ENCODE results near the gene RBM24.

DNA sequence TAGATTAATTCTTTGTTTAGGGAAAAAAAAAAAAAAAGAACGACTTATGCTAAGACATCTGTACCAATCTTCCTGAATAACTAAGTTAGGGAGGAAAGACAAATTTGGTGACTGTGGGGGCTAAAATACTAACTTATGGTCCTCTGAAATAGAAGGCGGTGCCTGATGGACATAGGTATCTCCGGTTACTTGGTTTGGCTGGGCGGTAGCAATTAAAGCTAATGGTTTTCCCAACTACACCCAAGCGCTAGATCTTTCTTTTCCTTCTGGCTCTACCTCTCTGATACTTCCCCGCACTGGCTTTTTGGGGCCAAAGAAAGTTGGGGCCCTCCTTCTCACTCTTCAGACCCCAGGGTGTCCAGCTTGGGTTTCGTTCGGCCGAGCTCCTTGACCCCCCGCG lies 1.0 kb upstream of the RBM24 start:
- TF ChIP-seq, protein P1, sequence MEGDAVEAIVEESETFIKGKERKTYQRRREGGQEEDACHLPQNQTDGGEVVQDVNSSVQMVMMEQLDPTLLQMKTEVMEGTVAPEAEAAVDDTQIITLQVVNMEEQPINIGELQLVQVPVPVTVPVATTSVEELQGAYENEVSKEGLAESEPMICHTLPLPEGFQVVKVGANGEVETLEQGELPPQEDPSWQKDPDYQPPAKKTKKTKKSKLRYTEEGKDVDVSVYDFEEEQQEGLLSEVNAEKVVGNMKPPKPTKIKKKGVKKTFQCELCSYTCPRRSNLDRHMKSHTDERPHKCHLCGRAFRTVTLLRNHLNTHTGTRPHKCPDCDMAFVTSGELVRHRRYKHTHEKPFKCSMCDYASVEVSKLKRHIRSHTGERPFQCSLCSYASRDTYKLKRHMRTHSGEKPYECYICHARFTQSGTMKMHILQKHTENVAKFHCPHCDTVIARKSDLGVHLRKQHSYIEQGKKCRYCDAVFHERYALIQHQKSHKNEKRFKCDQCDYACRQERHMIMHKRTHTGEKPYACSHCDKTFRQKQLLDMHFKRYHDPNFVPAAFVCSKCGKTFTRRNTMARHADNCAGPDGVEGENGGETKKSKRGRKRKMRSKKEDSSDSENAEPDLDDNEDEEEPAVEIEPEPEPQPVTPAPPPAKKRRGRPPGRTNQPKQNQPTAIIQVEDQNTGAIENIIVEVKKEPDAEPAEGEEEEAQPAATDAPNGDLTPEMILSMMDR (IDR thresholded peaks at IDR 0.05; ENCODE audit: low read length), result no peak
- TF ChIP-seq EZH2 (optimal IDR thresholded peaks at IDR 0.05; ENCODE audit: low read depth, low read length) (no peak), EZH2phosphoT487 (IDR thresholded peaks at IDR 0.05; ENCODE audit: low read length) (no peak)

Measured in MM.1S (cell line).